CD14-positive monocyte (primary cell): ENCODE data around the gene PHLPP1. TPM values are rescaled to one million over a fixed set of nuclear protein-coding genes. Genes with fewer than 3 reads are reported as not detected.

Experiments used
- DNase-seq, 3 donors: peaks; one replicate each; pipeline ENCODE4 v3.0.0-alpha.2; 2011 to 2022
- H2AFZ ChIP-seq: 2 replicates; pipeline ENCODE4 v1.6.0; 2012; ENCODE audit warnings: mild to moderate bottlenecking, low read depth, low read length, inconsistent platforms; ENCODE audit not compliant: insufficient read depth, poor library complexity, severe bottlenecking
- H3K27ac ChIP-seq, 2 donors: 1 replicate in 1 of 2; 2 replicates in 1 of 2; pipeline ENCODE4 v1.5.1; 2012 to 2013; ENCODE audit warnings: low read length in 2 of 2, control low read depth in 1 of 2, inconsistent platforms in 1 of 2, low read depth in 1 of 2, mild to moderate bottlenecking in 1 of 2
- H3K27me3 ChIP-seq, 2 donors: one replicate each; pipeline versions ENCODE4 v1.6.0 to v1.6.1; 2011 to 2013; ENCODE audit warnings: low read length in 2 of 2; ENCODE audit not compliant: control insufficient read depth in 2 of 2, insufficient read depth in 2 of 2
- H3K36me3 ChIP-seq, 2 donors: replicated peaks in 1 of 2; 1 replicate in 1 of 2; 2 replicates in 1 of 2; pipeline versions ENCODE4 v1.5.1 to v1.6.1; 2012 to 2013; ENCODE audit warnings: low read length in 2 of 2, control low read depth in 1 of 2, inconsistent platforms in 1 of 2, mild to moderate bottlenecking in 1 of 2; ENCODE audit not compliant: insufficient read depth in 2 of 2, control insufficient read depth in 1 of 2
- H3K4me1 ChIP-seq, 2 donors: 1 replicate in 1 of 2; 2 replicates in 1 of 2; pipeline versions ENCODE4 v1.5.1 to v1.6.1; 2012 to 2013; ENCODE audit warnings: low read length in 2 of 2, control low read depth in 1 of 2, inconsistent platforms in 1 of 2, mild to moderate bottlenecking in 1 of 2, moderate library complexity in 1 of 2; ENCODE audit not compliant: insufficient read depth in 2 of 2, control insufficient read depth in 1 of 2
- H3K4me2 ChIP-seq: replicated peaks from 2 replicates; pipeline ENCODE3; 2012; ENCODE audit warnings: low read length, moderate library complexity, mild to moderate bottlenecking; ENCODE audit not compliant: poor library complexity, severe bottlenecking; ENCODE audit errors: extremely low read depth
- H3K4me3 ChIP-seq, 3 experiments: fragments of 200-600 bp in 1 of 3; sonication (generic) in 1 of 3; replicated peaks in 1 of 3; 1 replicate in 2 of 3; 2 replicates in 1 of 3; pipeline ENCODE4 v1.5.1; 2011 to 2013; ENCODE audit warnings: low read length in 3 of 3, mild to moderate bottlenecking in 3 of 3, control low read depth in 2 of 3, low read depth in 2 of 3, inconsistent platforms in 1 of 3, moderate library complexity in 1 of 3
- H3K79me2 ChIP-seq: 2 replicates; pipeline ENCODE4 v1.6.0; 2012; ENCODE audit warnings: mild to moderate bottlenecking, control low read depth, inconsistent platforms, low read length, moderate library complexity; ENCODE audit not compliant: insufficient read depth
- H3K9ac ChIP-seq: 2 replicates; pipeline ENCODE4 v1.6.0; 2017; ENCODE audit warnings: low read length, mild to moderate bottlenecking; ENCODE audit not compliant: insufficient read depth, poor library complexity, severe bottlenecking
- H3K9me3 ChIP-seq, 2 donors: replicated peaks in 1 of 2; 1 replicate in 1 of 2; 2 replicates in 1 of 2; pipeline versions ENCODE4 v1.5.1 to v1.6.1; 2012 to 2013; ENCODE audit warnings: low read length in 2 of 2, control low read depth in 1 of 2; ENCODE audit not compliant: control insufficient read depth in 1 of 2, insufficient read depth in 1 of 2
- H4K20me1 ChIP-seq: 2 replicates; pipeline ENCODE4 v1.6.0; 2012; ENCODE audit warnings: mild to moderate bottlenecking, low read length, control low read depth, moderate library complexity; ENCODE audit not compliant: insufficient read depth
- H3K27ac Mint-ChIP-seq, 7 donors: one replicate each; pipeline ENCODE4 v1.8.0; 2020; ENCODE audit warnings: mild to moderate bottlenecking in 7 of 7, mixed read lengths in 7 of 7, moderate library complexity in 6 of 7, inconsistent platforms in 2 of 7
- H3K27me3 Mint-ChIP-seq, 3 donors: one replicate each; pipeline ENCODE4 v1.8.0; 2021 to 2022; ENCODE audit warnings: low read depth in 3 of 3, mild to moderate bottlenecking in 3 of 3, mixed read lengths in 3 of 3, moderate library complexity in 3 of 3, inconsistent platforms in 1 of 3
- H3K36me3 Mint-ChIP-seq, 2 donors: one replicate each; pipeline ENCODE4 v1.8.0; 2020; ENCODE audit warnings: mixed read lengths in 2 of 2, inconsistent platforms in 1 of 2, mild to moderate bottlenecking in 1 of 2
- H3K4me1 Mint-ChIP-seq: one replicate; pipeline ENCODE4 v1.8.0; 2020; ENCODE audit warnings: mild to moderate bottlenecking, mixed read lengths
- H3K4me3 Mint-ChIP-seq, 2 donors: one replicate each; pipeline ENCODE4 v1.8.0; 2020; ENCODE audit warnings: mild to moderate bottlenecking in 2 of 2, mixed read lengths in 2 of 2, moderate library complexity in 1 of 2
- H3K9me3 Mint-ChIP-seq, 7 donors: one replicate each; pipeline ENCODE4 v1.8.0; 2020 to 2022; ENCODE audit warnings: mixed read lengths in 7 of 7, mild to moderate bottlenecking in 6 of 7, moderate library complexity in 6 of 7, inconsistent platforms in 2 of 7
- CTCF ChIP-seq: fragments of 200-600 bp; IDR thresholded peaks from one replicate; pipeline ENCODE4 v1.8.0; 2022; ENCODE audit warnings: antibody characterized with exemption, mild to moderate bottlenecking
- WGBS: methylation state at CpG from one replicate; pipeline ENCODE4 v1.1.5; 2013; ENCODE audit warnings: missing lambda C conversion rate; ENCODE audit not compliant: insufficient coverage; 5-methylcytosine and 5-hydroxymethylcytosine counted together
- intact Hi-C, 2 donors: fragments of 100-400 bp; cut with micrococcal nuclease; formaldehyde crosslinking; loops; one replicate each; pipeline versions ENCODE4 v1.15.0 to v1.15.1; 2023
- polyA plus RNA-seq, 3 donors: library from polyadenylated mRNA; depleted of rRNA in 1 of 3; unstranded in 2 of 3; stranded (reverse) in 1 of 3; fragments of 300-500 nt in 2 of 3; fragments of >200 nt in 1 of 3; fragmentation: Illumina TruSeq in 2 of 3; gene quantifications; 1 replicate in 2 of 3; 2 replicates in 1 of 3; pipeline ENCODE4 v1.2.3, GENCODE V29; 2012 to 2021

The PHLPP1 gene
- polyA plus RNA-seq, 3 donors, result 0.04 to 2.0 (median 0.55) TPM

GRCh38 chr18:63003899-63004298 is 288.6 kb downstream of the PHLPP1 start:
- Histone ChIP-seq H2AFZ (no peak overlapping the region), H3K27ac (no peak overlapping the region), H3K27me3 (no peaks in the 10 kb centered on the region), H3K4me1 (no peaks in the 10 kb centered on the region), H3K4me3 (no peak overlapping the region), H4K20me1 (no peaks in the 10 kb centered on the region), H3K9ac (no peak overlapping the region), H3K36me3 (no peaks in the 10 kb centered on the region), H3K79me2 (no peaks in the 10 kb centered on the region), H3K9me3 (no peaks in the 10 kb centered on the region), H3K4me2 (no peak overlapping the region)
- Mint-ChIP-seq H3K36me3 (no peaks in the 10 kb centered on the region), H3K4me3 (no peak overlapping the region), H3K4me1 (no peaks in the 10 kb centered on the region), H3K27ac (no peak overlapping the region), H3K9me3 (peaks cover 0 to 3% (median 0%) of the 10 kb centered on the region in 7 donors), H3K27me3 (peaks cover 0 to 2% (median 0%) of the 10 kb centered on the region in 3 donors)
- intact Hi-C loops, result no loop called here
- TF ChIP-seq CTCF, result no peak
- 100% methylated on average over 2 of the region's 5 CpGs for WGBS
- no peak for DNase-seq

GRCh38 chr18:63004466-63005089 is 289.2 kb downstream of the PHLPP1 start:
- peak overlapping the region in 1 of 7 donors; percentile 22 for H3K27ac Mint-ChIP-seq
- Histone ChIP-seq H3K27me3 (no peaks in the 10 kb centered on the region), H3K9ac (no peak overlapping the region), H3K27ac (no peak overlapping the region), H3K4me2 (no peak overlapping the region), H3K36me3 (no peaks in the 10 kb centered on the region), H3K9me3 (no peaks in the 10 kb centered on the region), H3K4me3 (no peak overlapping the region), H3K79me2 (no peaks in the 10 kb centered on the region), H4K20me1 (no peaks in the 10 kb centered on the region), H2AFZ (no peak overlapping the region), H3K4me1 (no peaks in the 10 kb centered on the region)
- intact Hi-C loops, result no loop called here
- H3K4me1 Mint-ChIP-seq, result no peaks in the 10 kb centered on the region
- no peaks in the 10 kb centered on the region for H3K36me3 Mint-ChIP-seq
- peaks cover 0 to 3% (median 0%) of the 10 kb centered on the region in 7 donors for H3K9me3 Mint-ChIP-seq
- no peak overlapping the region for H3K4me3 Mint-ChIP-seq
- no peak for TF ChIP-seq CTCF
- WGBS, result 86% methylated on average over 8 of the region's 9 CpGs
- no peak for DNase-seq
- peaks cover 0 to 4% (median 0%) of the 10 kb centered on the region in 3 donors for H3K27me3 Mint-ChIP-seq
